ENCODE data around the gene PRM1.

PRM1 gene

GRCh38 chr16:11283820-11284248, 2.7 kb upstream of the PRM1 start:
- TF ChIP-seq CTCF (IDR thresholded peaks at IDR 0.05; ENCODE audit: insufficient read depth, missing control alignments) = no peak
- no peak for FAIRE-seq
- no peak for DNase-seq (ENCODE audit: insufficient read length, low spot score)

- DNase-seq (ENCODE audit: insufficient read length, low spot score) (no peak), FAIRE-seq (no peak)
- no peak for TF ChIP-seq CTCF (IDR thresholded peaks at IDR 0.05; ENCODE audit: insufficient read depth, missing control alignments)
These were observed 2.2 kb downstream of the PRM1 start for GRCh38 chr16:11278681-11279628.

- DNase-seq (ENCODE audit: insufficient read length, low spot score) (no peak), FAIRE-seq (no peak)
- TF ChIP-seq CTCF (IDR thresholded peaks at IDR 0.05; ENCODE audit: insufficient read depth, missing control alignments) = no peak
These were observed 3.4 kb downstream of the PRM1 start for GRCh38 chr16:11277607-11278337.

GRCh38 chr16:11276896-11277593, 4.1 kb downstream of the PRM1 start:
- DNase-seq (ENCODE audit: insufficient read length, low spot score) (no peak), FAIRE-seq (no peak)
- TF ChIP-seq CTCF (IDR thresholded peaks at IDR 0.05; ENCODE audit: insufficient read depth, missing control alignments) = no peak

GRCh38 chr16:11276143-11276895, 4.8 kb downstream of the PRM1 start, which contains the start of gene PRM2:
Gene PRM2, minus strand, starts transcription at chr16:11276480. Its CDS starts 110 bp downstream, at chr16:11276370.
- TF ChIP-seq CTCF (IDR thresholded peaks at IDR 0.05; ENCODE audit: insufficient read depth, missing control alignments) = no peak
- no peak for FAIRE-seq
- no peak for DNase-seq (ENCODE audit: insufficient read length, low spot score)

GRCh38 chr16:11274964-11275363, 6.2 kb downstream of the PRM1 start:
- no peak for TF ChIP-seq CTCF (IDR thresholded peaks at IDR 0.05; ENCODE audit: insufficient read depth, missing control alignments)
- DNase-seq (ENCODE audit: insufficient read length, low spot score) = no peak
- FAIRE-seq = no peak

Measured in D721Med (cell line).